Measurements from ENCODE around the gene KIAA1210. TPM values are rescaled to one million over a fixed set of nuclear protein-coding genes. Genes with fewer than 3 reads are reported as not detected.

KIAA1210 gene
- total RNA-seq, 1 donor from 2014 or later: not detected

GRCh38 chrX:119075270-119076025 is 52.2 kb downstream of the KIAA1210 start:
- intact Hi-C loops (cut with micrococcal nuclease): no loop called here
- H3K36me3 Mint-ChIP-seq (ENCODE audit: low read depth): no peaks in the 10 kb centered on the region
- H3K27me3 Mint-ChIP-seq: no peaks in the 10 kb centered on the region

DNA sequence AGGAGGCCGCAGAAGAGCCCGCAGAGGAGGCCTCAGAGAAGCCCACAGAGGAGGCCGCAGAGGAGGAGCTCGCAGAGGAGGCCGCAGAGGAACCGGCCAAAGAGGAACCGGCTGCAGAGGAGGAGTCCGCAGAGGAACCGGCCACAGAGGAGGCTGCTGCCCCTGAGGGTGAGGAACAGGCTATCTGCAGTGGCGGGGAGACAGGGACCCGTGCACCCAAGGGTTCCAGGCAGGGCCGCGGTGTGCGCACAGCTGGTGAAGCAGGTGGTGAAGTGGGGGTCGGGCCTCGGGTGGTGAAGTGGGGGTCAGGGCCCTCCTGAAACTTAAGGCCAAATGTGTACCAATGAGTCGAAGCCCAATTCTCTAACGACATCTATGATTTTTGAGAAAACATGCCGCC is 53.7 kb downstream of the KIAA1210 start:
- H3K27me3 Mint-ChIP-seq: no peaks in the 10 kb centered on the region

More at GRCh38 chrX:119075270-119076025, 52.2 kb downstream of the KIAA1210 start:
- no peak for DNase-seq
- Mint-ChIP-seq H3K4me3 (no peak overlapping the region), H3K27ac (no peak overlapping the region), H3K4me1 (no peaks in the 10 kb centered on the region), H3K9me3 (no peaks in the 10 kb centered on the region)

GRCh38 chrX:119073200-119073905 is 54.3 kb downstream of the KIAA1210 start:
- Mint-ChIP-seq H3K27ac (no peak overlapping the region), H3K36me3 (ENCODE audit: low read depth) (no peaks in the 10 kb centered on the region), H3K9me3 (no peaks in the 10 kb centered on the region), H3K4me1 (no peaks in the 10 kb centered on the region), H3K4me3 (no peak overlapping the region), H3K27me3 (no peaks in the 10 kb centered on the region)
- DNase-seq: no peak
- intact Hi-C loops (cut with micrococcal nuclease): no loop called here

More for the DNA sequence above, 53.7 kb downstream of the KIAA1210 start:
- Mint-ChIP-seq H3K27ac (no peak overlapping the region), H3K9me3 (no peaks in the 10 kb centered on the region), H3K4me3 (no peak overlapping the region), H3K36me3 (ENCODE audit: low read depth) (no peaks in the 10 kb centered on the region), H3K4me1 (no peaks in the 10 kb centered on the region)
- DNase-seq: no peak
- intact Hi-C loops (cut with micrococcal nuclease): no loop called here

DNA sequence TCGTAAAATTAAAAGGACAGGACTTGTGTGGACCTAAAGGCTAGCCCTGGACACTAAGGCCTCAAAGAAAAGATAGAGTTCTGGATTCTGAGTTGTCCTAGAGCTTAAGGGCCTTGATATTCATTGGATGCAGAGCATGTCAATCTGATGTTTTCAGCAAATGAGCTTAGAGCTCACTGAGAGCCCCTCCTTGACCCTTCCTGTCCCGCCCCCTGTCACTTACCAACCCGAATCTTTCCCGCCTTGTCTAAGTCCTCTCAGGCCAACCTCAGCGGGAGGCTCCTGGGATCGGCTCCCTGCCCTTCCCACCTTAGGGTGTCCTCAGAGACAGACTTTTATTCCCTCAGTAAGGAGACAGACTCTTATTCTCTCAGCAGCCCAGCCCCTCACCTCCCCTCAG is 54.9 kb downstream of the KIAA1210 start, which contains the start of gene CT47C1:
CT47C1 (plus strand) TSS at position 250 of the 400 bp plus-strand sequence. CDS start 233 bp downstream, outside the sequence.
- Mint-ChIP-seq H3K9me3 (no peaks in the 10 kb centered on the region), H3K4me3 (no peak within 1 kb of the TSS), H3K27me3 (no peaks in the 10 kb centered on the region), H3K36me3 (ENCODE audit: low read depth) (no peaks in the 10 kb centered on the region), H3K4me1 (no peaks in the 10 kb centered on the region), H3K27ac (no peak within 1 kb of the TSS)
- no peak for DNase-seq
- intact Hi-C loops (cut with micrococcal nuclease): no loop called here

- Mint-ChIP-seq H3K4me1 (no peaks in the 10 kb centered on the region), H3K27me3 (no peaks in the 10 kb centered on the region), H3K9me3 (no peaks in the 10 kb centered on the region), H3K36me3 (ENCODE audit: low read depth) (no peaks in the 10 kb centered on the region), H3K4me3 (no peak overlapping the region), H3K27ac (no peak overlapping the region)
- DNase-seq: no peak
- intact Hi-C loops (cut with micrococcal nuclease): no loop called here
These were observed 56.2 kb downstream of the KIAA1210 start for GRCh38 chrX:119071381-119071780.

GRCh38 chrX:119069762-119070161 is 57.9 kb downstream of the KIAA1210 start:
- Mint-ChIP-seq H3K9me3 (no peaks in the 10 kb centered on the region), H3K27me3 (peaks cover 2% of the 10 kb centered on the region), H3K27ac (no peak overlapping the region), H3K36me3 (ENCODE audit: low read depth) (no peaks in the 10 kb centered on the region), H3K4me1 (no peaks in the 10 kb centered on the region), H3K4me3 (no peak overlapping the region)
- intact Hi-C loops (cut with micrococcal nuclease): loop anchor here (5.0 kb wide), 1 partner anchor 62 kb away; no protein-coding TSS in a partner anchor
- DNase-seq: no peak

DNA sequence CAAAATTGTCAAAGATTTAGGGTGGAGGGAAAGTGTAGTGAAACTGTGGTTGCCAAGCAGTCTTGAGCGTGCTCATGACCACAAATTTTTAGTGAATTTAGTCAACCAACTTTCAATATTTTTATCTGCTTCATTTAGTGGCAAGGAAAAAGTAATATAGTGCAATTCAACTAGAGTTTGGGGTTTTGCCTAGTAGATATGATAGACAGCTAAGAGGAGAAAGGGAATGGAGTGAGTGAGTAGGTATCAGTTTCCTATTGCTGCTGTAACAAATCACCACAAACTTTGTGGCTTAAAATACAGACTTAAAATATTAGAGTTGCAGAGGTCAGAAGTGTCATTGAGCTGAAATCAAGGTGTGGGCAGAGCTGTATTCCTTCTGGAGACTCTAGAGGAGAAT is 58.5 kb downstream of the KIAA1210 start:
- intact Hi-C loops (cut with micrococcal nuclease): loop anchor here (5.0 kb wide), 1 partner anchor 62 kb away; no protein-coding TSS in a partner anchor
- Mint-ChIP-seq H3K27ac (no peak overlapping the region), H3K4me1 (no peaks in the 10 kb centered on the region), H3K4me3 (no peak overlapping the region), H3K36me3 (ENCODE audit: low read depth) (no peaks in the 10 kb centered on the region), H3K27me3 (peaks cover 2% of the 10 kb centered on the region), H3K9me3 (no peaks in the 10 kb centered on the region)
- no peak for DNase-seq

DNA sequence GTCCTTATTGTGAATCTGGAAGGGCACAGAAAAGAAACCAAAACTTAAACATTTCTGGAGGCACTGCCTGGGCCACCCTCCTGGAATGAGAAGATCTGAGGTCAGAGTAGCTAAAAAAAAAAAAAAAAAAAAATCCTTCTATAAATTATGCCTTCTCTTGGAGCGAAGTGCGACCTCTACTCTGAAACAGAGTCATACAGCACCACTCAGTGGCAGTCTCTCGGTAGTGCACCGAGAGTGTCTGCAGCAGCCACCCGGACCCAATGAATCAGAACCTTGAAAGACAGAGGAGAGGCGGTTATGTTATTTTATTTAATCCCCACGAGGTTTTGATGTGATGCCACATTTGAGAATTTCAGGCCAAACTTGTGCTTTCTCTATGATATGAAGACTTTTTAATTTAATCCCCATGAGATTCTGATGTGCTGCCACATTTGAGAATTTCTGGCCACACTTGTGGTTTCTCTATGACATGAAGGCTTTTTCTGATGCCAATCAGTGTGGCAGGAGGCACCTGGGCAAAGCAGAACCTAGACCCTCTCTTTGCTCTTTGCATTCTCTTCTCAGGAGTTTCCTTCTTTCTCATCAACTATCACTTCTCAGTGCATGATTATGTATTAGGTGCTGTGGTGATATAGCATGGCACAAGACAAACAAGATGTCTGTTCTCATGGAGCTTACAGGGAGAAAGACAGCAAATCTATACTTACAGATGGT is 60.4 kb downstream of the KIAA1210 start:
- no peak overlapping the region for H3K4me3 Mint-ChIP-seq
- H3K4me1 Mint-ChIP-seq: no peaks in the 10 kb centered on the region
- no peaks in the 10 kb centered on the region for H3K36me3 Mint-ChIP-seq (ENCODE audit: low read depth)
- peak; percentile 69 for DNase-seq
- H3K27ac Mint-ChIP-seq: no peak overlapping the region
- peaks cover 2% of the 10 kb centered on the region for H3K27me3 Mint-ChIP-seq
- intact Hi-C loops (cut with micrococcal nuclease): loop anchor here (2.0 to 5.0 kb wide), 2 partner anchors 60 to 220 kb away; no protein-coding TSS in a partner anchor
- H3K9me3 Mint-ChIP-seq: no peaks in the 10 kb centered on the region

DNA sequence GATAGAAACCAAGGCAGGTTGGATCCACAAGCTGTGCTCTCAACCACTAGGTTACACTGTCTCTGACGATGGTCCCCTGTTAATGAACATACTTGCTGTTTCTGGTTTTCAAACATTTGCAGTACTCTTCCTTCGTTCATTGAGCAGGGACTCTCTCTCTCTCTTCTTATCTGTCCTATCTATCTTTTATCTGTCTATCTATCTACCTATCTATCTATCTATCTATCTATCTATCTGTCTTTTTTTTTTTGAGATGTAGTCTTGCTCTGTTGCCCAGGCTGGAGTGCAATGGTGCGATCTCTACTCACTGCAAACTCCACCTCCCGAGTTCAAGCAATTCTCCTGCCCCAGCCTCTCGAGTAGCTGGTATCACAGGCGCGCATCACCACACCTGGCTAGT is 64.2 kb downstream of the KIAA1210 start:
- Mint-ChIP-seq H3K4me1 (no peaks in the 10 kb centered on the region), H3K4me3 (no peak overlapping the region), H3K9me3 (no peaks in the 10 kb centered on the region), H3K27ac (no peak overlapping the region), H3K36me3 (ENCODE audit: low read depth) (no peaks in the 10 kb centered on the region), H3K27me3 (peaks cover 7% of the 10 kb centered on the region)
- intact Hi-C loops (cut with micrococcal nuclease): no loop called here
- no peak for DNase-seq

DNA sequence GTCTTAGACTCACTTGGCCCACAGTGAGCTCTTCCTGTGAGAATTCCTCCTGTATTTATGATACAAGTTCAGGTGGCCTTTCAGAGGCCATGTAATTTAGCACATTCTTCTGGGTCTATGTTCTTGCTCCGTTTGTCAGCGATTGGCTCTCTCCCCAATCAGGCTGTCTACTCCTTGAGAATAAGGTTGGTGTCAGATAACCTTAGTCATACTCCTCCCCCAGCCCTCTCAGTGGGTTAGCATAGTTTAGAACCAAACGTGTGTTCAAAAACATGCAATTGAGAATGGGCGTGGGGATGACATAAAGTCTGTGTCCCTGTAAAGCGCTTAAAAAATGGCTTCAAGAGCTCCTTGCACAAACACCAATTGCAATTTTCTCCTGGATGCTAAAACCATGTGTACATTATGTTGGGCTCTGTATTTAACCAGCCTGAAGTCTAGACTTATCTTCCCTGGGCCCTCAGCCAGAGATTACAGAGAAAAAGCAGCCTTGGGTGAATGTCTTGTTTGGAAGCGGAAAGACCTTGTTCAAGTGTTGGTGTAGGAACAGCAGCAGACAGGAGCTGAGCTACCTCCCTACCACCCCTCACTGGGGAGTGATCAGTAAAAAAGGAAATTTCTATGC is 64.8 kb downstream of the KIAA1210 start:
- no peak overlapping the region for H3K4me3 Mint-ChIP-seq
- DNase-seq: no peak
- no peaks in the 10 kb centered on the region for H3K9me3 Mint-ChIP-seq
- intact Hi-C loops (cut with micrococcal nuclease): no loop called here
- H3K27me3 Mint-ChIP-seq: peaks cover 7% of the 10 kb centered on the region
- H3K4me1 Mint-ChIP-seq: no peaks in the 10 kb centered on the region
- no peak overlapping the region for H3K27ac Mint-ChIP-seq
- H3K36me3 Mint-ChIP-seq (ENCODE audit: low read depth): no peaks in the 10 kb centered on the region

- Mint-ChIP-seq H3K27ac (no peak overlapping the region), H3K27me3 (peaks cover 2% of the 10 kb centered on the region), H3K9me3 (no peaks in the 10 kb centered on the region), H3K4me3 (no peak overlapping the region), H3K4me1 (no peaks in the 10 kb centered on the region), H3K36me3 (ENCODE audit: low read depth) (no peaks in the 10 kb centered on the region)
- intact Hi-C loops (cut with micrococcal nuclease): no loop called here
- no peak for DNase-seq
These were observed 71.9 kb downstream of the KIAA1210 start for GRCh38 chrX:119055687-119056086.

GRCh38 chrX:119045884-119046283 is 81.7 kb downstream of the KIAA1210 start:
- Mint-ChIP-seq H3K4me1 (no peaks in the 10 kb centered on the region), H3K36me3 (ENCODE audit: low read depth) (no peaks in the 10 kb centered on the region), H3K27ac (no peak overlapping the region), H3K27me3 (peaks cover 3% of the 10 kb centered on the region), H3K4me3 (no peak overlapping the region), H3K9me3 (no peaks in the 10 kb centered on the region)
- intact Hi-C loops (cut with micrococcal nuclease): no loop called here
- DNase-seq: no peak

DNA sequence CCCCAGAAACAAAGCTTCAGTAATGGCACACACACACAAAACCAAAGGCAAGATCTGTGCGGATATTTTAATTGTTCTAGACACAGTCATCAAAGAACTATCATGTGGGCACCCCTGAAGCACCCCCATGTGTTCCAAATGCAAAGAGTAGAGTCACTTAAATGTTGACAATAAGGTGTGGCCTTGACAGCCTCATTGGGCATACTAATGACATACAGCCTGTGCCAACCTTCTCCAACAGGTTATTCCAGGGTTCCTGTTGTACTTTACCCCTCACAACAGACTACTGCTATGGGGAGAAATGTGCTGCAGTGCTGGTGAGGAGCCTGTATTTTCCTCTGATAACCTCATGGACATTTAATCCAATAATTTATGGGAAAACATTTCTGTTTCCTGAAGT is 84.6 kb downstream of the KIAA1210 start:
- H3K27me3 Mint-ChIP-seq: no peaks in the 10 kb centered on the region
- H3K4me3 Mint-ChIP-seq: no peak overlapping the region
- no peak overlapping the region for H3K27ac Mint-ChIP-seq

More for the DNA sequence above, 84.6 kb downstream of the KIAA1210 start:
- DNase-seq: no peak
- no peaks in the 10 kb centered on the region for H3K9me3 Mint-ChIP-seq
- H3K36me3 Mint-ChIP-seq (ENCODE audit: low read depth): no peaks in the 10 kb centered on the region
- H3K4me1 Mint-ChIP-seq: no peaks in the 10 kb centered on the region
- intact Hi-C loops (cut with micrococcal nuclease): no loop called here

Data from activated CD4-positive, alpha-beta T cell treated with anti-CD3 and anti-CD28 coated beads, Interleukin-2, amount 10 ng/mL, durations not matched to agents 24 days and 14 days (primary cell).